ENCODE data around the gene RAP1A.
"Not testable (repeated sequence)": the region's sequence is repeated elsewhere in the genome, so short reads cannot be mapped to it uniquely, and the experiment has no call there.

RAP1A gene

GRCh38 chr1:111629190-111629954 is 9.8 kb downstream of the RAP1A start:
- no peak for DNase-seq (ENCODE audit: low read depth, low spot score)

DNA sequence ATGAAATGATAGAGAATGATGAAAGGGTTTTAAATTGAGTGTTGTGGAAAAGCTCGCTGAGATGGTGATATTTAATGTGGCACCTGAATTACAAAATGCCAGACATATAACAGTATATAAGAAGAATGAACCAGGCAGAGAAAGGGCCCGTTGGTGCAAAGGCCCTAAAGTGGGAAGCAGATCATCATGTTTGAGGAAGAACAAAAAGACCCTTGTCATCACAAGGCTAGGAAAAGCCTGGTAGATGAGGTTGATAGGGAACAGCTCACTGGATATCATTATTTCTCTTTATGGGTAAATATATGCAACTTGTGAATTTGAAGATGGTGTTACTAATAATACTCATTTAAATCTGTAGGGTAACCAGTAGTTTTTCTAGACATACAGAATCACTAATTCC is 11.0 kb downstream of the RAP1A start:
- no peak for DNase-seq (ENCODE audit: low read depth, low spot score)

DNA sequence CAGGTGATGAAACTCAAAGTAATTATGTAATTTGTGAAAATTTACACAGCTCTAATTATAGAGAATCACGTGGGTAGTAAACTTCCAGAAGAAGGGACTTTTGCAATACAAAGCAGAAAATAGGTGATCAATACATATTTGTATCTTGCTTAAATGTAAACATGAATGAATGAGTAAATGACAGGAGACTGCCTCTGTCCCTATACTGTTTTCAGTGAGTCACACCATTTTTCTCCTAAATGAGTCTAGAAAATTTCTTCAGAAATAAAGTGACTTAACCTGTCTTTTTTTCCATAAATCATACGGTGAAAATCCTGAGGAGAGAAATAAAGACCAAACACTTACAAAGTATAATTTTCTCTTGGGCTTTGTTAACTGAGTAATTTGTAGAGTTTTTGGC is 11.9 kb downstream of the RAP1A start:
- no peak for DNase-seq (ENCODE audit: low read depth, low spot score)

DNA sequence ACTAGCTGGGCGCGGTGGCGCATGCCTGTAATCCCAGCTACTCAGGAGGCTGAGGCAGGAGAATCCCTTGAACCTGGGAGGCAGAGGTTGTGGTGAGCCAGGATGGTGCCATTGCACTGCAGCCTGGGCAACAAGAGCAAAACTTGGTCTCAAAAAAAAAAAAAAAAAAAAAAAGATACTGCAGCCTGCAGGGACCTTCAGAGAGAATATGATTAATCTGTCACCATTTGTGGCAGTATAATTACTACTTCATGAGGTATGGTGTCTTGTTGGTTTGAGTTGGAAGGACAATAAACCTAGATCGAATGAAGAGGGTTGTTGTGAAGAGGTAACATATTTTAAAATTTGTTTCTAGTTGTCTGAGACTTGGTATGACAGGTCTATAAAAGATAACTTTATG is 13.2 kb downstream of the RAP1A start:
- DNase-seq (ENCODE audit: low read depth, low spot score) = not testable (repeated sequence)

DNA sequence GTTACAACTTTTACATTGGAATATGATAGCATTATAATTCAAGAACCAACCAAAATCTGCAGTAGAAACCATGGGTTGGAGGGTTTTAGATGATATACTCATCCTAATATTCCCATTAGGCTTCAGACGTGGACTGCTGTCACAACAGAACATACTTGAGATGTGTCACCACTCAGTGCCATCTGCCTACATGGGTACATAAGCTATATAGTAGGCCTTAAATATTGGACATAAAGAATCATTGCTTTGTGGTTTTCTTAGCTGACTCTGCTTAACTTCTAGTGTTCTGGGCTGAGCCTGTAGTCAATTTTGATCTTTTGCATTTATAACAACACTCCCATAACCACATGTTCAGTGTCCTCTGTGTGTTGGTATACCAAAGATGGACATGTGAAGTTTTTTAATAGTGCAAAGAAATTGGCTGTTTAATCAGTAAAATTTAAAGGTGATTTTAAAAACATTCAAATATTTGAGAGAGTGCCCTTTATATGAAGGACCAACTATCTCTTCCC is 14.2 kb downstream of the RAP1A start:
- DNase-seq (ENCODE audit: low read depth, low spot score) = no peak

DNA sequence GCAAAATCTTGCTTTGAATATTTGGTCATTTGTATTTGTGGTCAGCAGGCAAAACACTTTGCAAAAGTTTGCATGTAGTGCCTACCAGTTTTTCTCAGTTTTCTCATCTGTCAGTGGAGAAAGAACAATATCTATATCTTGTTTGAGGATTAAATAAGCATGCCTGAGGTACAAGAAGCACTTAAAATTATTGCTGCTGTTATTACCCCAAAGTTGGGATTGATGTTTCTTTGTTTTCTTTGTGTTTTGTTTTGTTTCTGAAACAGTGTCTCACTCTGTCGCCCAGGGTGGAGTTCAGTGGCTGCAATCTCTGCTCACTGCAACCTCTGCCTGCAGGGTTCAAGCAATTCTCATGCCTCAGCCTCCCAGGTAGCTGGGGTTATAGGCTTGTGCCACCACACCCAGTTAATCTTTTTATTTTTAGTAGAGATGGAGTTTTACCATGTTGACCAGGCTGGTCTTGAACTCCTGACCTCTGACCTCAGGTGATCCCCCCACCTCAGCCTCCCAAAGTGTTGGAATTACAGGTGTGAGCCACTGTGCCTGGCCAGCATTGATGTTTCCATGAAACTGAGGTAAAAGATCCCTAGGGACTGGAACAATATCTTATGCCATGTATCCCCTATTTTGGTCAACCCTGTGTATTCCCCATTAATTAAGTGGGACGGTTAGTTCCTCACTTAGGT is 15.9 kb downstream of the RAP1A start:
- no peak for DNase-seq (ENCODE audit: low read depth, low spot score)

DNA sequence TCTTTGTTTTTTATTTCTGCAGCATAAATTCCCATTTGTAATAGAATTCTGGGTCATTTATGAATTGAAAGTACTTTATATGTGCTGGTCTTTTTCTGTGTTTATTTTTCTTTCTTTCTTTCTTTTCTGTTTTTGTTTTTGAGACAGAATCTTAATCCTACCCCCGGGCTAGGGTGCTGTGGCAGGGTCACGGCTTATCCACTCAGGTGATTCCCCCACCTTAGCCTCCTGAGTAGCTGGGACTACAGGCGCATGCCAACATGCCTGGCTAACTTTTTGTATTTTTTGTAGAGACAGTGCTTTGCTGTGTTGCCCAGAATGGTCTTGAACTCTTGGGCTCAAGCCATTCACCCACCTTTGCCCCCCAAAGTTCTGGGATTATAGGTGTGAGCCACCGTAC is 18.7 kb downstream of the RAP1A start:
- DNase-seq (ENCODE audit: low read depth, low spot score) = no peak

DNA sequence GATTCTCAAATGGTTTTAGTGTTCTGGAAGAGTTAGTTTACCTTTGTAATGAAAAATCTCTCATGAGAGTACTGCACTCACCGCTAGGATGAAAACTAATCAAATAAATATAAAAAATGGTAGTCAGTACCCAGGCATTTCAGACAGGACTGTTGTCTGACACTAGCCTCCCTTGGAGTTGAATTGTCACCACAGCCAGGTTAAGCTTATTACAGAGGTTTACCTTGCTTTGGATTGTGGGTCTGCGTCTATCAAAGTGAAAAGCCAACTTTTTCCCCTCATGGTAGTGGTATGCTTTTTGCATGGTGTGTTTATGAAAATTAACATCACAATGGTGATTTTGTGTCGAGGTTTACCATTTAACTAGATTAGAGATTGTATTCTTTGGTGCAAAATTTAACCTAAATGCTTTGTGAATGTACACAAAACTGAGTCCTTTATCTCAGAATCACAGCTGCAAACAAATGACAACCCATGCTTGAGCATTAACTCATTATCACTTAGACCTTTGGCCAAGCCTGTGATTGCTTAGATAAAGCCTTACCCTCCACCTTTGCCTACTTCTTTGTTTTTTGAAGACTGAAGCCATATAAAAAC is 20.1 kb downstream of the RAP1A start:
- DNase-seq (ENCODE audit: low read depth, low spot score) = no peak

- no peak for DNase-seq (ENCODE audit: low read depth, low spot score)
Observed at GRCh38 chr1:111643097-111643496, 23.5 kb downstream of the RAP1A start.

DNA sequence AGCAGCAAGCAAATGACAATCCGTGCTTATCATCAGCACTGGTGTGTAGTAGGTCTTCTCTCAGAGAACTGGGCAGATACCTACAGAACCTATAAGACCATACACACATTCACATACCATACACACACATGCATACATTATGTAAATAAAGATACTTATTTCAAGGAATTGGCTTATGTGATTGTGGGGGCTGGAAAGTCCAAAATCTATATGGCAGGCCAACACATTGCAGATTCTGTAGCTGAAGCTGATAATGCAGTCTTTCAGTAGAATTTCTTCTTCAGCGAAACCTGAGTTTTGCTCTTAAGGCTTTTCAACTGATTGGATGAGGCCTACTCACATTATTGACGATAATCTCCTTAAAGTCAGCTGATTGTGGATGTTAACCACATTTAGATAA is 24.1 kb downstream of the RAP1A start:
- no peak for DNase-seq (ENCODE audit: low read depth, low spot score)

GRCh38 chr1:111644506-111644905 is 24.9 kb downstream of the RAP1A start:
- no peak for DNase-seq (ENCODE audit: low read depth, low spot score)

GRCh38 chr1:111647736-111648135 is 28.1 kb downstream of the RAP1A start:
- no peak for DNase-seq (ENCODE audit: low read depth, low spot score)

- DNase-seq (ENCODE audit: low read depth, low spot score) = no peak
Observed at GRCh38 chr1:111648806-111649205, 29.2 kb downstream of the RAP1A start.

DNA sequence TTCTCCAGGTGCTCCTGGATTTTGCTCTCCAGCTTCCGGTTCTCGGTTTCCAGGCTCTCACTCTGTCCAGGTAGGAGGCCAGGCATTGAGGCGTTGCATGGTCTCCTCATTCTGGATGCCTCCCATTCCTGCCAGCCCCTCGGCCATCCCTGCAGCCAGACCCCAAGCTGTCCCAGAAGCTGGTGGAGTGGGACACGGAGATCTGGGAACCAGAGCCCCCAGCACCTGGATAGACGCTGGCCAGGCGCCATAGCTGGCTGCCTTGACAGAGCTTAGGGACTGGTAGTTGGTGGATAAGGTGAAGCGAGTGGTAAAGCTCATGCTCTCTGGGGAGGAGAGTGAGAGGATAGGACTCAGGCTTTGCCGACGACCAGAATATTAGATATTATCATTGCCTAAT is 29.6 kb downstream of the RAP1A start:
- DNase-seq (ENCODE audit: low read depth, low spot score) = no peak

DNA sequence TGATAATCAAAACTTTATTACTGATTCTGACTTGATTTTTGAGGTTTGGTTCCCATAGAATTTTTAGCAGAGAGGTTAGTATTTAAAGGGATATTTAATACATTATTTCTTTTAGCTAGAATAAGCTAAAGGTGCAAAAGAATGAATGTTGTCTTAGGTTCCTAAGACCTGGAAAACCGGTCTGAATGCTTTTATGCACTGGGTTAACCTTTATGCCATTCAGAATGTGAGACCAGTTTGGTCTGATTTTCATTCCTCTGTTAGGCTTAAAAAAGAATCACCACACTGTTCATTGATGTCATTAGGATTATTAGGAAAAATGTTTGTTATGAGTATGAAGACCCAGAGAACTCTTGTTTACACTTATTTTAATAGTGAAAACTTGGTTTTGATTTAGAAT is 30.1 kb downstream of the RAP1A start:
- DNase-seq (ENCODE audit: low read depth, low spot score) = no peak

GRCh38 chr1:111653709-111654108 is 34.1 kb downstream of the RAP1A start:
- no peak for DNase-seq (ENCODE audit: low read depth, low spot score)

- no peak for DNase-seq (ENCODE audit: low read depth, low spot score)
Observed at GRCh38 chr1:111654839-111655238, 35.2 kb downstream of the RAP1A start.

DNA sequence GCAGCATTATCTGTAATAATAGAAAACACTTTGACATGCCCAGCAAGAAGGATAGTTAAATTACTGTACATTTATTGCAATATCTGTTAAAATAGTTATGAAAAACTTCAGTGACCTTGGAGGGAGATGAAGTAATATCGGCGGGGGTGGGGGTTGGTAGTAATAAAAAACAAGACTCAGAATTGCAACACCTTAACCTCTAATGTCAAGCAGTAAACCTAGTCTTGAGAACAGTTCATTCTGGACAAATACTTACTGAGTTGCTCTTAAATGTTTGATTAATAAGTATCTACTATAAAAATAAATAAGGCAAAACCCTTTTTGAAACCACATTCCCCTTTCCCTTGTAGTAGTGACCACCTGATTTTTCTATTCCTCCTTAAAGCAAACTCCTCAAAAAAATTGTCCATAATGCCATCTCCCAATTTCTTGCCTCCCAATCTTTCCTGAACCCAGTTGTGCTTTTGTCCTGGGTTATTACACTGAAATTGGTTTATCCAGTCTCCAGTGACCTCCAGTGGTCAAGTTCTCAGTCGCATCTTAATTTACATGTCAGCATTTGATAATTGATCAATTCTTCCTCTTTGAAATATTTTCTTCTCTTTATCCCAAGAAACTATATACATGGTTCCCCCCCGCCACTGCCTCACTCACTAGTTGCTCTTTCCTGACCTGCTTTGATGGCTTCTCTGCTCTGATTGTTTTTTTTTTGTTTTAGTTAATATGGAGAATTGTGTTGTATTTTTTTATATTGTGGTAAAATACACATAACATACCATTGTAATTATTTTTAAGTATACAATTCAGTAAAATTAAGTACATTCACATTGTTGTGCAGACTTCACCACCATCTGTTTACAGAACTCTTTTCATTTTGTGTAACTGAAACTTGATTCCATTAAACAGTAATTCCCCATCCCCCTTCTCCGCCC is 36.8 kb downstream of the RAP1A start:
- no peak for DNase-seq (ENCODE audit: low read depth, low spot score)

- DNase-seq (ENCODE audit: low read depth, low spot score) = no peak
Observed at GRCh38 chr1:111658622-111659021, 39.0 kb downstream of the RAP1A start.

DNA sequence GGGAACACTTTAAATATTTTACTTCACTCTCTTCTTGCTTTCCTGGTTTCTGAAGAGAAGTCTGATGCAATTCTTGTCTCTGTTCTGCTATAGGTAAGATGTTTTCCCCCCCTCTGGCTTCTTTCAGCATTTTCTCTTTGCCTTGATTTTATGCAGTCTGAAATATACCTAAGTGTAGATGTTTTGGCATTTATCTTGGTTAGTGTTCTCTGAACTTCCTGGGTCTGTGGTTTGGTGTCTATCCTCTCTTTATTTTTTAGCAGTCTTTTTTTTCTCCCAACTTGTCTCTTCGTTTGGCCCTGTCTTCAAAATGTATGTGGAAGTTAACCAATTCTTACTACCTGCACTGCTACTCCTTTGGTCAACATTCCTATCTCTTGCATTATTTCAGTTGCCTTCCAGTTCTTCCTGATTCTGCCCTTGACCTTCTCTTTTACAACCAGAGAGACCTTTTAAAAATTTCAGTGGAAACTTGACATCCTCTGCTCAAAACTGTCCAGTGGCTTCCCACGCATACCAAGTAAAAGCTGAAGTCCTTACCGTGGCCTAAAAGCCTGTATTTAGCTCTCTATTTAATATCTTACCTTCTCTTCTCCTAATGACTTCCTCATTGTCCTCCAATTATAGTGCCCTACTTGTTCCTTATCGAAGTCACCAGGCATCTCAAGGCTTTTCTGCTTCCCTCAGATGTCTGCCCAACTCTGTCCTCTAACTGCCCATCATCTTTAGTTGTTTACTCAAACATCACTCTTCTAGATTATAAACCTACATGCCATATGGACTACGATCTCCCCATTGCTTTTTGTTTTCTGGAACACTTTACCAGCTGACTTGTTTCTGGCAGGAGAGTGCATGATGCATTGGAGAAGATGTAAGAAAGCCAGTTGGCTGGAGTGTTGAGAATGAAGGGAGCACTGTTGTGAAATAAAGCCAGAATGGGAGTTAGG is 40.9 kb downstream of the RAP1A start:
- DNase-seq (ENCODE audit: low read depth, low spot score) = no peak

- no peak for DNase-seq (ENCODE audit: low read depth, low spot score)
Observed at GRCh38 chr1:111664652-111665051, 45.1 kb downstream of the RAP1A start.
